Stomach smooth muscle (tissue), 2 donors: ENCODE data around the gene IL17A.
"Not testable (repeated sequence)": the region's sequence is repeated elsewhere in the genome, so short reads cannot be mapped to it uniquely, and the experiment has no call there.

ENCODE experiments used
- H3K27ac ChIP-seq: one replicate; pipeline ENCODE4 v1.7.0; 2013; ENCODE audit warnings: mild to moderate bottlenecking, low read length, inconsistent platforms
- H3K27me3 ChIP-seq, 2 donors: one replicate each; pipeline ENCODE4 v1.7.0; 2013; ENCODE audit warnings: low read length in 2 of 2; ENCODE audit not compliant: insufficient read depth in 2 of 2, control insufficient read depth in 1 of 2
- H3K36me3 ChIP-seq, 2 donors: one replicate each; pipeline ENCODE4 v1.7.0; 2013; ENCODE audit warnings: low read length in 2 of 2; ENCODE audit not compliant: control insufficient read depth in 2 of 2, insufficient read depth in 2 of 2
- H3K4me1 ChIP-seq: one replicate; pipeline ENCODE4 v1.7.0; 2013; ENCODE audit warnings: low read length; ENCODE audit not compliant: control insufficient read depth, insufficient read depth
- H3K4me3 ChIP-seq, 2 donors: one replicate each; pipeline ENCODE4 v1.7.0; 2013; ENCODE audit warnings: low read length in 2 of 2
- H3K9ac ChIP-seq, 2 donors: one replicate each; pipeline ENCODE4 v1.7.0; 2013; ENCODE audit warnings: low read length in 2 of 2, mild to moderate bottlenecking in 1 of 2
- H3K9me3 ChIP-seq, 2 donors: one replicate each; pipeline ENCODE4 v1.7.0; 2013; ENCODE audit warnings: low read length in 2 of 2; ENCODE audit not compliant: control insufficient read depth in 2 of 2
- donor health status: healthy.
- donor health status: Pancreatic carcinoma.

IL17A gene

DNA sequence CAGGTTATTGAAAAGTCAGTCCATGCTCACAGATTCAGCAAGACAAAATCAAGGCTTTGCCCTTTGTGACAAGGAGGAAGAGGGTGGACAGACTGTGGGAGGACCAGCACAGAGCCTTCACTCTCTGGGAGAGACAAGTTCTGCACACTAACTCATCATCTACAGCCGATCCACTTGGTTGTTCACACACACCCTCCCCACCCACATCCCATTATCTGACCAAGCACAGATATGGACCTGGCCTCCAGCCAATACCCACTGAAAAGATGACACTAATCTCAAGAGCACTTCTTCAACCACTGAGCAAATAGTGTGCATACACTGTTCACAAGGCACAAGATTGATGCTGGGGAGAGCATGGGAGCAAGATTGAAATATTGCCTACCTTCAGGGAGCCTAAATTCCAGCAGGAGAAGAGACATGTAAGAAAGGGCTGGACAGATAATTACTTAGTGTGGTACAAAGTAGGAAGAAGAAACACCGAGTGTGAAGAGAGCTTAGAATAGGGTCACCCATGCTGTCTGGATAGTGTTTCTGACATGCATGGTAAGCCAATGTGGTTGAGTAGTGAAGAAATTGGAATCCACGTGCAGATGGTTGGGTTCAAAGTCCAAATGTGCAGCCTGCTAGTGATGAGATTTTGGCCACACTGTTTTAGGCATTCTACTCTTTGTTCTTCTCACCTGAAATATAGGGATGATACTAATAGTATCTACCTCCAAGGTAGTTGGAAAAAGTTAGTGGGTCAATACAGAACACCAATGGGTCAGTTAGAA, 21.7 kb upstream of the IL17A start:
- Histone ChIP-seq H3K4me3 (no peak overlapping the region), H3K4me1 (no peaks in the 10 kb centered on the region), H3K9me3 (no peaks in the 10 kb centered on the region), H3K27ac (no peak overlapping the region), H3K9ac (no peak overlapping the region), H3K27me3 (peaks cover 0 to 7% of the 10 kb centered on the region in 2 donors), H3K36me3 (no peaks in the 10 kb centered on the region)

DNA sequence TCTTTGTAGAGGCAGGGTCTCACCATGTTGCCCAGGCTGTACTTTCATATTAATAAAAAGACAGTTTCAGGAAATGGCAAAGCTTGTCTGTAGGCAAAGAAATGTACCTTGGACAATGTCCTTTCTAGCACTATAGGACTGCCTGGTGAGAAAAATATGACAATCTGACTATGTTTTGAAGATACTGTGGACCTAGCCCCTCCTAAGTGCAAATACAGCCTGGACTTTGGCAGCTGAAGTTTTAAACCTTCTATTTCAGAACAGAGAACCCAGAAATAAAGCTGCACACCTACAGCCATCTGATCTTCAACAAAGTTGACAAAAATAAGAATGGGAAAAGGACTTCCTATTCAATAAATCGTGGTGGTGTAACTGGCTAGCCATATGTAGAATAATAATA, 18.9 kb upstream of the IL17A start:
- H3K36me3 ChIP-seq, result no peaks in the 10 kb centered on the region
- no peaks in the 10 kb centered on the region for H3K4me1 ChIP-seq
- no peak overlapping the region for H3K4me3 ChIP-seq
- no peaks in the 10 kb centered on the region for H3K9me3 ChIP-seq
- peaks cover 0 to 7% of the 10 kb centered on the region in 2 donors for H3K27me3 ChIP-seq
- no peak overlapping the region for H3K27ac ChIP-seq
- no peak overlapping the region for H3K9ac ChIP-seq

DNA sequence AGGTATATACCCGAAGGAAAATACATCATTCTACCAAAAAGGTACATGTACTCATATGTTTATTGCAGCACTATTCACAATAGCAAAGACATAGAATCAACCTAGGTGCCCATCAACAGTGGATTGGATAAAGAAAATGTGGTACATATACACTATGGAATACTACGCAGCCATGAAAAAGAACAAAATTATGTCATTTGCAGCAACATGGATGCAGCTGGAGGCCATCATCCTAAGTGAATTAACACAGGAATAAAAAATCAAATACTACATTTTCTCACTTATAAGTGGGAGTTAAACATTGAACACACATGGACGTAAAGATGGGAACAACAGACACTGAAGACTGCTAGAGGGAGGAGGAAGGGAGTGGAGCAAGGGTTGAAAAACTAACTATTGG, 17.8 kb upstream of the IL17A start:
- H3K9ac ChIP-seq, H3K9me3 ChIP-seq, H3K4me3 ChIP-seq, H3K4me1 ChIP-seq, H3K27ac ChIP-seq, H3K27me3 ChIP-seq, H3K36me3 ChIP-seq: not testable (repeated sequence)

DNA sequence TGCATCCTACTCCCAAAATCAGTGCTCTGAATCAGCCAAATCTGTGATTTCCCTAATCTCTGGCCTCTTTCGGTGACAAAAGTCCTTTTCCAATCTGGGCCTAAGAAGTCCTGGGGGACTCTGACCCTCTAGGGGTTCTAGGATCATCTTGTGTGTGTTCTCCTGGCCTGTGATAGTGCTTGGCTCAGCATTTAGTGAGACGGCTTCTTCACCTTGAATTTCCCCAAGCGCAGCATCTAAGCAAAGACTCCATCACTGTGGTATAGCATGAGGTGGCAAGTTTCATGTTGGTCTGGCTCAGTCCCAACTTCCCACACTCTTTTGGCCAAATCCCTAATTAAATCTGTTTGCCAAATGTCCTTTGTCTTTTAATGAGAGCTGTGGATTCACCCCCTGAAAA, 12.1 kb upstream of the IL17A start:
- Histone ChIP-seq H3K9ac (no peak overlapping the region), H3K27ac (no peak overlapping the region), H3K4me1 (no peaks in the 10 kb centered on the region), H3K27me3 (no peaks in the 10 kb centered on the region), H3K4me3 (no peak overlapping the region), H3K9me3 (no peaks in the 10 kb centered on the region), H3K36me3 (no peaks in the 10 kb centered on the region)

DNA sequence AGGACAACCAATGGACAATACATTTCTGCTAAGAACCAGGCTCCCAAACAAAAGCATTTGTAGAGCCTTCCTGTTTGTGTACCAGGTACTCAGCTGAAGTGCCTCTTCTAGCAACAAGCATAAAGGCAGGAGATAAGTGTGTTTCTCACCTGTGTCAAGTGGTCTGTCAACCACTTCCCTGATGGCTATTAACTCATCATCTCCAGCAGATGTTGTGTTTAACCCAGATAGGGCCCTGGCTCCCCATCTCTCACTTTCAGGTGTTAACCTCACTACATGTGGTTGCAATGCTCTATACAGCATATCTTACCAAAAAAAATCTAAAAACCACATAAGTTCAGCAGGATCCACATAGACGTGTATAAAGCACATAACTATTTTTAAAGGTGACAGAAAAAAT, 9.6 kb upstream of the IL17A start:
- Histone ChIP-seq H3K4me3 (no peak overlapping the region), H3K9ac (no peak overlapping the region), H3K36me3 (no peaks in the 10 kb centered on the region), H3K27me3 (no peaks in the 10 kb centered on the region), H3K4me1 (no peaks in the 10 kb centered on the region), H3K27ac (no peak overlapping the region), H3K9me3 (no peaks in the 10 kb centered on the region)

DNA sequence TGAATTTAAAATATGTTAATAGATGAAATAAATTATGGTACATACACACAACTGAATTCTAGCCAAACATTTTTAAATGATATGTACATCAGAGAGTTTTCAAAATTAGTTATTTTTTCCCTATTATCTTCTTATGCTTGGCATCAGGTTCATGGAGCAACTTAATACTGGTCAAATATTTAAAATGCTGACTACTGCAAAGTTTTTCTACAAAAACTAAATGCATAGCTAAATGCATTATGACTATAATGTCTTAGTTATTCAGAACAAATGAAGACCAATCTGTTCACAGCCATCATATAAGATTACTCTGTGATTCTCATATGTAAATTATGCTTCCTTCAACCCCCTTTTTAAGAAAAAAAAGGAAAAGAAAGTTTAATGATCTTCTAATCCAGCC, 8.2 kb upstream of the IL17A start:
- H3K4me3 ChIP-seq, result no peak overlapping the region
- no peak overlapping the region for H3K9ac ChIP-seq
- no peaks in the 10 kb centered on the region for H3K27me3 ChIP-seq

DNA sequence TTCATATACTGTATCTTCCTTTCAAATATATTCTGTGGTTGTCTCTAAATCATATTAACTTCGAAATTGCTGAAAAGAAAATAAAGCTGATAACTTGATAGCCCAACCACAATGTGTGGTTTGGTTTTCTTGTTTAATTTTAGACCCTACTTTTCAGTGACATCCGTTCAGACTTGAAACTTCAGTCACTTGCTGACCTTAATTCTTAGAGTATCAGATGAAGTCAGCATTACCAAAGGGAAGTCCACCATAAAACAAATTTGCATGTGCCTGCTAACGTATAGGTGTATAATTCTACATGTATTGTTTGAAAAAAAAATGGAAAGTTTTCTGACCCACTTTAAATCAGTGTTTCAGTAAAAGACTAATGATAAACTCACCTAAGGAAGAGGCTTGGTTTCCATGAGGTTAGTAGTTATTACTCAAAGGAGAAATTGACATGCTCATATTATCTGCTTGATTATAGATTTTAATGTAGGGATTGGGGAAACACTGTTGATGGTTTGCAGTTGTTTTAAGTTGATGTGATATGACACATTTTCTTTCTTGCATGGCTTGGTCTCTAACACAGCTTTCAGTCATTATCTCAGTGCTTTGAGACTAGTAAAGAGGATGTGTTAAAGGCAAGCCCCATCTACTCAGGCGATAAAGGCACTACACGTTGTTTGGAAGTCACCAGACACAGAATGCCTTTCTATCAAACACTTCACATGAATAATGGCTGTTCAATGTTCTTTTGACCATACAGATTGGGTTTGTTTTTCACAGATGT, 5.2 kb upstream of the IL17A start:
- Histone ChIP-seq H3K4me1 (no peaks in the 10 kb centered on the region), H3K9me3 (no peaks in the 10 kb centered on the region), H3K27ac (no peak overlapping the region), H3K4me3 (no peak overlapping the region), H3K9ac (no peak overlapping the region), H3K27me3 (no peaks in the 10 kb centered on the region), H3K36me3 (no peaks in the 10 kb centered on the region)

More for the DNA sequence above, 8.2 kb upstream of the IL17A start:
- no peaks in the 10 kb centered on the region for H3K36me3 ChIP-seq
- no peaks in the 10 kb centered on the region for H3K4me1 ChIP-seq
- H3K27ac ChIP-seq, result no peak overlapping the region
- H3K9me3 ChIP-seq, result no peaks in the 10 kb centered on the region

DNA sequence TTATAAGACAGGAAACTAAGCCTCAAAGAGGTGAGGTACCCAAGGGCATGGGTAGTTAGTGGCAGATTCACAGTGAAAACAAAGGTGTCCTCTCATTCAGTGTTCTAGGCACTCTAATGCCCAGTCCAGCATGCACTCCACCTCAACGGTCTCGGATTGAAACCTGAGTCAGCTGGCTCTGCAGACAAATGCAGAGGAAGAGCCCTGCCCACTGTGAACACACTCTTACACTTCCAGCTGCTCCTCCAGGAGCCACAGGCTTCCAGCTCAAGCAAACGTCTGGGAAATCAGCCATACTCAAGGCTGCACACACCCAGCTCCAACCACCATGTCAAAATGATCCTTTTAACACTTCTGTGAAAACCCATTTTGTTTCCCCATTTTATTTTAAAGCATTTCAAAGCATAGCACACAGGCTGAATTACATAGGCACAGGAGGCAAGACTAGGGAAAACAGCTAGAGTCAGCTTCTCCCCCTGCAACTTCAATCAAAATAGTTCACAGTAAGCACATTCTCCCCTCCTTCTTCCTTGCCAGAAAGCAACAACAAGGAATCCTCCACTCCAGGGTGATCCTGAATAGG, 3.0 kb upstream of the IL17A start:
- Histone ChIP-seq H3K27ac (no peak overlapping the region), H3K9ac (no peak overlapping the region), H3K36me3 (no peaks in the 10 kb centered on the region), H3K4me1 (no peaks in the 10 kb centered on the region), H3K9me3 (no peaks in the 10 kb centered on the region), H3K27me3 (no peaks in the 10 kb centered on the region), H3K4me3 (no peak overlapping the region)

DNA sequence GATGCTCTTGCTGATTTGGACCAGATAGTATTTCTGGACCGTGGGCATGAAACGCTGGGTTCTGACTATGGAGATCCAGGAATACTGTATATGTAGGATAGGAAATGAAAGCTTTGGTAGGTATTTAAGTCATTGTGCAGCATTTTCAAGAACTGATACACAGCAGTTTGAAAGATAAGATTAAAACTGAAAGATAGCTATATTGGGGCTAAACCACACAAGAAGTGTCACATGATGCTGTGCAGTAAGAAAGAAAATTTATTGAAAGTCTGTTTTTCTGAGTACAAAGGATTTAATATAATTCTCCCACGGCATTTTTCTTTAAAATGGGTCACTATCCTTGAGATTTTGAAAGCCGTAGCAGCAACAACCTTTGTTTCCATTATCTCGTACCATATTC, 305 bp downstream of the IL17A start:
- Histone ChIP-seq H3K9ac (no peak overlapping the region), H3K27me3 (no peaks in the 10 kb centered on the region), H3K27ac (no peak overlapping the region), H3K36me3 (no peaks in the 10 kb centered on the region), H3K9me3 (no peaks in the 10 kb centered on the region), H3K4me3 (no peak overlapping the region), H3K4me1 (no peaks in the 10 kb centered on the region)

DNA sequence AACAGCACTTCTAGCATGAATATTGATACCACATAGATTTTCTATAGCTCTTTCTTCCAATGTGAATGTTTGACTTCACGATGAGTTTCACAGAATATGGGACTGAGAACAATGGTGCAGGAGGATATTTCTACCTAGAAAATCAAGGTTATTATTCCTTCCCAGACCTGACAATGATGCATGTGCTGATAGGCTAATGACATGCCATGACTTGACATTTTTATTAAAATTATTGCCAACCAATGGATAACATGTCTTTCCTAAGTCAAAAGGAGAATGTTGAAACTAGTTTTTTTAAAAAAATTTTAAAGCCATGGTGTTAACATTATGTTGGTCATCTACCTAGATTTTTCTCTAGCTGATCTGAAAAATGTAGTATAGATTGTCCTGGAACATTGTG, 923 bp downstream of the IL17A start:
- no peak overlapping the region for H3K4me3 ChIP-seq
- H3K9ac ChIP-seq, result no peak overlapping the region
- H3K27me3 ChIP-seq, result no peaks in the 10 kb centered on the region
- no peak overlapping the region for H3K27ac ChIP-seq
- H3K36me3 ChIP-seq, result no peaks in the 10 kb centered on the region
- no peaks in the 10 kb centered on the region for H3K4me1 ChIP-seq
- H3K9me3 ChIP-seq, result no peaks in the 10 kb centered on the region

DNA sequence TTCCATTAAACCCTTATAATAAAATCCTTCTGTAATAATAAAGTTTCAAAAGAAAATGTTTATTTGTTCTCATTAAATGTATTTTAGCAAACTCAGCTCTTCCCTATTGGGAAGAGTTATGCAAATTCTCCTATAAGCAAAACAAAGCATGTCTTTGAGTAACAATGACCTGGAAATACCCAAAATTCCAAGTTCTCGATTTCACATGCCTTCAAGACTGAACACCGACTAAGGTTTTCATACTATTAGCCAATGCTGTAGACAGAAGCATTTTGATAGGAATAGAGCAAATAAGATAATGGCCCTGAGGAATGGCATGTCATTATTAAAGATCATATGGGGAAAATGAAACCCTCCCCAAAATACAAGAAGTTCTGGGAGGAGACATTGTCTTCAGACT, 3.8 kb downstream of the IL17A start:
- Histone ChIP-seq H3K4me1 (no peaks in the 10 kb centered on the region), H3K9me3 (no peaks in the 10 kb centered on the region), H3K4me3 (no peak overlapping the region), H3K9ac (no peak overlapping the region), H3K27ac (no peak overlapping the region), H3K27me3 (no peaks in the 10 kb centered on the region), H3K36me3 (no peaks in the 10 kb centered on the region)
